ENCODE measurements around the gene RAB41.
"Not testable (repeated sequence)": the region's sequence is repeated elsewhere in the genome, so short reads cannot be mapped to it uniquely, and the experiment has no call there.

RAB41 gene

DNA sequence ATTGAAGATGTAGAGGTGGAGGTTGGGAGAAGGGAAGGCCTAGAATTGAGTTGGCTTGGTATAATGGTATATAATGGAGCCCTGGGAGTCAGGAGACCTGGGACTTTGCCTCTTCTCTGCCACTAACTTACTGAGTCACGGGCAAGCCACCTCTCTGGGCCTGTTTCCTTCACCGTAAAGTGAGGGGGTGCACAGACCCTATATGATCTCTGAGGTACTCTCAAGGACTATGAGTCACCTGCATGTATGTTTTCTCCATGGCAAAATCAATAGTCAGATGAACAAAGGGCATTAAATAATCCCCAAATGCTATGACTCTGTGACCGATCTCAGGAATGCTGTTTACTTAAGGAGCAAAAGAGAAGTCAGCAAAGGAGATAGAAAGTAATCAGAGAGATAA lies 27.1 kb upstream of the RAB41 start:
- no peaks in the 10 kb centered on the region for H3K27me3 ChIP-seq (ENCODE audit: control insufficient read depth, insufficient read depth, low read length, poor library complexity, severe bottlenecking)
- no peak overlapping the region for H3K4me3 ChIP-seq (ENCODE audit: insufficient read depth, low read depth, low read length)
- H3K9me3 ChIP-seq (ENCODE audit: control insufficient read depth, low read length): no peaks in the 10 kb centered on the region
- no peak overlapping the region for H3K27ac ChIP-seq (ENCODE audit: insufficient read depth, low read depth, low read length, poor library complexity, severe bottlenecking)
- WGBS, 2 experiments: 90 to 93% methylated on average over 2 to 3 of the region's 3 CpGs
- H3K36me3 ChIP-seq (ENCODE audit: control insufficient read depth, insufficient read depth, low read length): no peaks in the 10 kb centered on the region
- H3K4me1 ChIP-seq (ENCODE audit: control insufficient read depth, insufficient read depth, low read length): no peaks in the 10 kb centered on the region

DNA sequence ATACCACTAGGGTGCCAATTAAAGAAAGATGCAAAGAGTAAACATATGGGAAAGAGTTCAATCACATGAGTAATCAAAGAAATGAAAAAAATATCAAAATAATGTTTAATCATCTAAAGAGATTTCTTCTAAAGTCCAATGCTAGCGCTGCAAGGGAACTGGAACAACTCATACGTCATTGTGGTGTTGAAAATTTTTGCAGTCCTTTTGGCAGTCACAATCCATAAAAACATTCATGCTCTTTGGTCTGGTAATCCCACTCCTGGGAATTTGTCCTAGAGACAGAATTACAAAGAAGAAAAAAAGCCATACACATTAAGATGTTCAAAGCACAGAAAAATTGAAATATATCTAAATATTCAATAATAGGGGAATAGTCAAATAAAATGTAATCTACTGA lies 26.5 kb upstream of the RAB41 start:
- Histone ChIP-seq H3K27me3 (ENCODE audit: control insufficient read depth, insufficient read depth, low read length, poor library complexity, severe bottlenecking) (no peaks in the 10 kb centered on the region), H3K9me3 (ENCODE audit: control insufficient read depth, low read length) (no peaks in the 10 kb centered on the region), H3K27ac (ENCODE audit: insufficient read depth, low read depth, low read length, poor library complexity, severe bottlenecking) (no peak overlapping the region), H3K4me1 (ENCODE audit: control insufficient read depth, insufficient read depth, low read length) (no peaks in the 10 kb centered on the region), H3K4me3 (ENCODE audit: insufficient read depth, low read depth, low read length) (no peak overlapping the region), H3K36me3 (ENCODE audit: control insufficient read depth, insufficient read depth, low read length) (no peaks in the 10 kb centered on the region)
- WGBS, 2 experiments: 96 to 100% methylated on average over 2 of the region's 2 CpGs

DNA sequence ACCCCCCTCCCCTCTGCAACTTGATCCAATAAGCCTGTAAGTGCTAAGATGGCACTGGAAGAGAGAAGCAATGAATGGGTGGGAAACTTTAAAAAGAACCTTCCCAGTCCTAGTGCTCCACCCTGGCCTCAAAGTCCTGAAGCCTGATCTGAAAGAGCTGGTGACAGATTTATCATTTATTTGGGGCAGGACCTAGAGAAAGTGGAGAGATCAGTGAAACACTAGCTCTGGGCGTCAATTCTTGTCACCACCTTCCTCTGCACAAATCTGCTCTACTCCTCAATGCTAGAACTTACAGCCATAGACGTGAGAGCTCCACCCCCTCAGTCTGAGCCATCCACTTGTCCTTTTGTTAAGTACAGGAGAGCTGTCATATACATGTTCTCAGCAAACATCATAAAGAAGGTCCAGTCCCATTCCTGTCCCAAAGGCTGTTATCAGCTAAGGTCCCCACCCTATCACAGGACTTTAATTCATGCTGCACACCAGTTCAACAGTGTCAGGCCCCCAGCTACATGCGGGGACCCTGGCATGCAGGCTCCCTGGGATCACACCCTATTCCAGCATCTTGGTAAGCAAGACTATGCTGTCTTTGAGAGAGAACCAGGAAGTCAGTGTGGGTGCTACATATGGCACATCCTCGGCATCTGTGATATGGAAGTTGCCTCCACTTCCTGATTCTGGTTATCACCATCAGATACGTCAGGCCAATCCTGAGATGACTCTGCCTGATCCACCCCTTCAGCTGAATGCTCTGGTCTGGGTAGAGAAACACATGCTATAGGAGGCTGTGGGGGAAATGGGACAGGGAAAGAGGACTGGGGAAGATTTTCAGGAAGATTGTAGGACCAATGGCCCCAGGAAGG lies 24.3 kb upstream of the RAB41 start:
- 87 to 91% methylated on average over 5 of the region's 5 CpGs for WGBS, 2 experiments
- Histone ChIP-seq H3K4me3 (ENCODE audit: insufficient read depth, low read depth, low read length) (no peak overlapping the region), H3K4me1 (ENCODE audit: control insufficient read depth, insufficient read depth, low read length) (no peaks in the 10 kb centered on the region), H3K36me3 (ENCODE audit: control insufficient read depth, insufficient read depth, low read length) (no peaks in the 10 kb centered on the region), H3K27ac (ENCODE audit: insufficient read depth, low read depth, low read length, poor library complexity, severe bottlenecking) (no peak overlapping the region), H3K27me3 (ENCODE audit: control insufficient read depth, insufficient read depth, low read length, poor library complexity, severe bottlenecking) (no peaks in the 10 kb centered on the region), H3K9me3 (ENCODE audit: control insufficient read depth, low read length) (no peaks in the 10 kb centered on the region)

DNA sequence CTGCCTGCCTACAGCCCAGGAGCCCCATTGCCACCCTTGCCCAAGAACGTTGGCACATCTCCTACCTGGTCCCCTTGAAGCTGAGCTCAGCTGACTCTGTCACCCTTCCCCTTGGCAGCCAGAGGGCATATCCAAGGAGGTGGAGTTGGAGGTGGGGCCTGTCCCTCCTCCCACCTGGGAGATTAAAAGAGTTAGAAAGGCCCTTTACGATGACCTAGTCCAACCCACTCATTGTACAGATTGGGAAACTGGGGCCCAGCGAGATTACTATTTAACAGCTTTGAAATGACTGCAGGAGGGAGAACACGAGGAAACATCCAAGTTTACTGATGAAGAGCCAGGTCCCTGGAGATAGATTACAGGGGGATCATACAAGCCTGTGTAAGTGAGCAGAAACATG lies 21.9 kb upstream of the RAB41 start, which contains the start of gene P2RY4:
Gene P2RY4 (minus strand): TSS at position 101 of the 400 bp plus-strand sequence. CDS start 580 bp downstream, outside the sequence.
- Histone ChIP-seq H3K4me1 (ENCODE audit: control insufficient read depth, insufficient read depth, low read length) (no peaks in the 10 kb centered on the region), H3K4me3 (ENCODE audit: insufficient read depth, low read depth, low read length) (no peak within 1 kb of the TSS), H3K9me3 (ENCODE audit: control insufficient read depth, low read length) (no peaks in the 10 kb centered on the region), H3K36me3 (ENCODE audit: control insufficient read depth, insufficient read depth, low read length) (no peaks in the 10 kb centered on the region), H3K27ac (ENCODE audit: insufficient read depth, low read depth, low read length, poor library complexity, severe bottlenecking) (no peak within 1 kb of the TSS), H3K27me3 (ENCODE audit: control insufficient read depth, insufficient read depth, low read length, poor library complexity, severe bottlenecking) (no peaks in the 10 kb centered on the region)
- WGBS, 2 experiments: 88 to 90% methylated on average over 3 to 4 of the region's 4 CpGs

DNA sequence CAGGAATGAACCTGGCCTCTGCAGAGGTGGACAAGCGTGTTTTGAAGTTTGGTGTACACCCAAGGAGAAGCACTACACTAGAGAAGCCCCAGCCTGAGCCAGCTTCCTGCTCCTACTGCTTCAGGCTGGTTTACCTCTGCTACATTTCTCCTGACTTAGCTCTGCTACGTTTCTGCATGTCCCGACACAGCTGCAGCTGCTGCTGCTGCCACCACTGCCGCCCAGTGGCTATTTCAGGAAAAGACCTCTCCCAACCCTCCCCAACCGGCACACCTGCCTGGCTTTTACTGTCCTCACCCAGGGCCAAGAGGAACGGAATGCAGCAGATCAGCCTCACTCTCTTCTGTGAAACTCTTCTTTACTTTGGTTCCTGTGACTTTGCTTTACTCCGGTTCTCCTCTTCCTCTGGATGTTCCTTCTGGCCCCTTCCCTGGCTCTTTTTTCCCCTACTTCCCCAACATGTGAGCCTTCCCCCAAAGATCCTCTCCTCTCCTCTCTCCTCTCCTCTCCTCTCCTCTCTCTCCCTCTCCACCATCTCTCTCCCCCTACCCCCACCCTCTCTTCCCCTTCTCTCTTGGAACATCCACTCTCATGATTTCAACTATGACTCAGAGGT lies 18.9 kb upstream of the RAB41 start:
- Histone ChIP-seq H3K36me3 (ENCODE audit: control insufficient read depth, insufficient read depth, low read length) (no peaks in the 10 kb centered on the region), H3K27ac (ENCODE audit: insufficient read depth, low read depth, low read length, poor library complexity, severe bottlenecking) (no peak overlapping the region), H3K4me1 (ENCODE audit: control insufficient read depth, insufficient read depth, low read length) (no peaks in the 10 kb centered on the region), H3K27me3 (ENCODE audit: control insufficient read depth, insufficient read depth, low read length, poor library complexity, severe bottlenecking) (no peaks in the 10 kb centered on the region), H3K9me3 (ENCODE audit: control insufficient read depth, low read length) (no peaks in the 10 kb centered on the region), H3K4me3 (ENCODE audit: insufficient read depth, low read depth, low read length) (no peak overlapping the region)
- WGBS, 2 experiments: 4 to 9% methylated on average over 7 of the region's 7 CpGs

DNA sequence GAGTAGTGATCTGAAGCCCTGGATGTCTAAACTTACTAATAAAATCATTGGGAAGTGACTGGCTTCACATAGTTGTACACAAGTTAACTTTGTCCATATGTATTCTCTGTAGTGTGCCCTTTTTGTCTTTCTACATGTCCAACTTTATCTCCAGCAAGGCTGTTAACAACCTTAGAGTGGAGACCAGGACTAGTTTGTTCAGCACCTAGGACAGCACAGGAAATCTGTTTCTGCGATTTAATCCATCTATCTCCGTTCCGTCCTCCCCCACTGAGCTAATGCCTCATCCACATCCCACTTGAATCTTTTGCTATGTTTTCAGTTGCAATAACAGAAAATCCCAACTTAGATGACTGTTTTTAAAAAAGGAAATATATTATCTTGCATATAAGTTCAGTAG lies 17.2 kb upstream of the RAB41 start:
- Histone ChIP-seq H3K4me1 (ENCODE audit: control insufficient read depth, insufficient read depth, low read length) (no peaks in the 10 kb centered on the region), H3K27me3 (ENCODE audit: control insufficient read depth, insufficient read depth, low read length, poor library complexity, severe bottlenecking) (no peaks in the 10 kb centered on the region), H3K27ac (ENCODE audit: insufficient read depth, low read depth, low read length, poor library complexity, severe bottlenecking) (no peak overlapping the region), H3K9me3 (ENCODE audit: control insufficient read depth, low read length) (no peaks in the 10 kb centered on the region), H3K4me3 (ENCODE audit: insufficient read depth, low read depth, low read length) (no peak overlapping the region), H3K36me3 (ENCODE audit: control insufficient read depth, insufficient read depth, low read length) (no peaks in the 10 kb centered on the region)
- WGBS, 2 experiments: 55 to 58% methylated on average over 3 of the region's 3 CpGs

DNA sequence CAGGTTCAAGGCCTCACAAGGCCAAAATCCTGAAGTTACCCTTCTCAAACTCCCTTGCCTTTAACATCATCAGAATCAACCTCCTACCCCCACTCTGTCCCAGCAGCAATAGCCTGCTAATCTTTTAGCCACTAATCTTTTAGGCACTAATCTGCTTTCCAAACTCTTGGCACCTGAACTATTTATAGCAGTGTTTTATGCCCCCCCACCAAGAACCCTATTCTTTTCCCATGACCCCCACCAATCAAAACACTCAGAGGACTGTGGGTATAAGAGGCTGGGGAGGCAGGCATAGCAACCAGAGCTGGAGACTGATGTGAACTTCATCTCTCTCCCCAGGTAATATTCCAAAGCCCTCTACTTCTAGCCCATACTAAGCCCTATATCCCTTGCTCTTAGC lies 13.9 kb upstream of the RAB41 start, which contains the start of gene ARR3:
Gene ARR3 (plus strand): TSS at position 301 of the 400 bp plus-strand sequence. CDS start 1,052 bp downstream, outside the sequence.
- no peaks in the 10 kb centered on the region for H3K36me3 ChIP-seq (ENCODE audit: control insufficient read depth, insufficient read depth, low read length)
- H3K27ac ChIP-seq (ENCODE audit: insufficient read depth, low read depth, low read length, poor library complexity, severe bottlenecking): no peak within 1 kb of the TSS
- no peaks in the 10 kb centered on the region for H3K27me3 ChIP-seq (ENCODE audit: control insufficient read depth, insufficient read depth, low read length, poor library complexity, severe bottlenecking)
- no peak within 1 kb of the TSS for H3K4me3 ChIP-seq (ENCODE audit: insufficient read depth, low read depth, low read length)
- no peaks in the 10 kb centered on the region for H3K4me1 ChIP-seq (ENCODE audit: control insufficient read depth, insufficient read depth, low read length)
- no peaks in the 10 kb centered on the region for H3K9me3 ChIP-seq (ENCODE audit: control insufficient read depth, low read length)

DNA sequence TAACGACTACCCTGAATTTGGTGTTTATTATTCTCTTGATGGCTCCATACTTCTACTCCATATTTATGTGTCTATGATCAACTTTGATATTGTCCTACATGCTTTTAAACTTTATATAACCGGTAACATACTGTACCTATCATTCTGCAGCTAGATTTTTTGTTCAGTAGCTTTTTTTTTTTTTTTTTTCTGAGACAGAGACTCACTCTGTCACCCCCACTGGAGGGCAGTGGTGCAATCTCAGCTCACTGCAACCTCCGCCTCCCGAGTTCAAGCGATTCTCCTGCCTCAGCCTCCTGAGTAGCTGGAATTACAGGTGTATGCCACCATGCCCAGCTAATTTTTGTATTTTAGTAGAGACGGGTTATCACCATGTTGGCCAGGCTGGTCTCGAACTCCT lies 7.9 kb upstream of the RAB41 start:
- H3K9me3 ChIP-seq (ENCODE audit: control insufficient read depth, low read length); H3K4me3 ChIP-seq (ENCODE audit: insufficient read depth, low read depth, low read length); H3K36me3 ChIP-seq (ENCODE audit: control insufficient read depth, insufficient read depth, low read length); H3K27ac ChIP-seq (ENCODE audit: insufficient read depth, low read depth, low read length, poor library complexity, severe bottlenecking); H3K4me1 ChIP-seq (ENCODE audit: control insufficient read depth, insufficient read depth, low read length); H3K27me3 ChIP-seq (ENCODE audit: control insufficient read depth, insufficient read depth, low read length, poor library complexity, severe bottlenecking): not testable (repeated sequence)
- 83 to 89% methylated on average over 5 to 7 of the region's 7 CpGs for WGBS, 2 experiments

DNA sequence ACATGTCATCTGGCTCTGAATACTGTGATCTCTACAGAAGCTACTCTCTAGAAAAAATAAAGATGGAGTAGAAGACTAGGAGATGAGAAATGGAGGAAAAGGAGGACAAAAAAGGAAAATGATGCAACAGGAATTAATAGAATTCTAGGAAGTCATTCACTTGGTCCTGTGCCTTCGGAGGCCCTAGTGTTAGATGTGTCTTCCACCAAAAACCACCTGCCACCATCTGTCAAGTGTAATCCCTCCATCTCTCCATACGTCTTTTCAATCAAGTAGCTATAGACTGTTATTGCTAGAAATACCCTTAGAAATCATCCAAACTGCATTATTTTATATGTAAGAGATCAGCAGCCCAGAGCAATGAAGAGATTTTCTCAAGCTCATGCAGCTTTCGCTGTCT lies 2.9 kb upstream of the RAB41 start:
- H3K27ac ChIP-seq (ENCODE audit: insufficient read depth, low read depth, low read length, poor library complexity, severe bottlenecking): no peak overlapping the region
- 94 to 100% methylated on average over 1 to 3 of the region's 3 CpGs for WGBS, 2 experiments
- H3K27me3 ChIP-seq (ENCODE audit: control insufficient read depth, insufficient read depth, low read length, poor library complexity, severe bottlenecking): no peaks in the 10 kb centered on the region
- H3K4me1 ChIP-seq (ENCODE audit: control insufficient read depth, insufficient read depth, low read length): no peaks in the 10 kb centered on the region
- H3K9me3 ChIP-seq (ENCODE audit: control insufficient read depth, low read length): no peaks in the 10 kb centered on the region
- no peaks in the 10 kb centered on the region for H3K36me3 ChIP-seq (ENCODE audit: control insufficient read depth, insufficient read depth, low read length)
- no peak overlapping the region for H3K4me3 ChIP-seq (ENCODE audit: insufficient read depth, low read depth, low read length)

DNA sequence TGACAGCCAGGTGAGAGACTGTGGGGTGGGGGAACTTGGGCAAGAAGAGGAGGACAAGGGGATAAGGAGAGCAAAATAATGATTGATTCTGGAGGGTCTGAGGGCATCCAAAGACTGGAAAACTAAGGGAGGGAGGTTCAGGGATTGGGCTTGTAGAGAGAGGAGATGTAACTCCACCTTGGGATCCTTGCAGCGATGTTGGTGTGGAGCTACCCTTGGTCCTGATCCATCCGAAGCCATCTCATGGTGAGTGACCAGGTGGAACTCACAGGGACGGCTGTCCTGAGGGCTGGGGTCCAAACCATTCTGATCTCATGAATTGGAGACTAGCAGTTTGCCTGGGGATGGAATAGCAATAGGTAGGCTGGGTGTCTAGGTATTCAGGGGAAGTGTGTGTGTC lies 1.4 kb upstream of the RAB41 start:
- Histone ChIP-seq H3K4me1 (ENCODE audit: control insufficient read depth, insufficient read depth, low read length) (no peaks in the 10 kb centered on the region), H3K9me3 (ENCODE audit: control insufficient read depth, low read length) (no peaks in the 10 kb centered on the region), H3K27me3 (ENCODE audit: control insufficient read depth, insufficient read depth, low read length, poor library complexity, severe bottlenecking) (no peaks in the 10 kb centered on the region), H3K27ac (ENCODE audit: insufficient read depth, low read depth, low read length, poor library complexity, severe bottlenecking) (no peak overlapping the region), H3K36me3 (ENCODE audit: control insufficient read depth, insufficient read depth, low read length) (no peaks in the 10 kb centered on the region), H3K4me3 (ENCODE audit: insufficient read depth, low read depth, low read length) (no peak overlapping the region)
- 87 to 89% methylated on average over 3 of the region's 3 CpGs for WGBS, 2 experiments

Data from ectodermal cell (in vitro differentiated cells).